ENCODE results near the gene C1orf105.
A peak's percentile ranks its signal among the peaks of the same experiment; 100 is the strongest.

The C1orf105 gene

DNA sequence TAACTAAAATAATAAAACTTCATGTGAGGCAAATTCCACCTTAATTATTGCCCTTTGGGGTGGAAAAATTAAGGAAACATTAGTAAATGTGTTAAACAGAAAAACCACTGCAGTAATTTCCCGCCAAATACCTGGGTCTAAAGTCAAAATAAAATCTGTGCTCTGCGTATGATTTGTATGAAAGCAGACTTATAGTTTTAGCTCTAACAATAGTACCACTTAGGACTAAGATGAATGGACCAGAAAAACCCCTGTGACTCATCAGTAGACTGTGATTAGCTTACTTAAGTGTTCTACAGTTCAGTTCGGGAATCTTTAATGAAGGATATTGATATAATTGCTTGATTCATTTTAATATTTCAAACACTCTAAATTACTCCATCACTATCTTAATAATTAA, 23.3 kb upstream of the C1orf105 start:
- no peak for DNase-seq (ENCODE audit: low spot score)

DNA sequence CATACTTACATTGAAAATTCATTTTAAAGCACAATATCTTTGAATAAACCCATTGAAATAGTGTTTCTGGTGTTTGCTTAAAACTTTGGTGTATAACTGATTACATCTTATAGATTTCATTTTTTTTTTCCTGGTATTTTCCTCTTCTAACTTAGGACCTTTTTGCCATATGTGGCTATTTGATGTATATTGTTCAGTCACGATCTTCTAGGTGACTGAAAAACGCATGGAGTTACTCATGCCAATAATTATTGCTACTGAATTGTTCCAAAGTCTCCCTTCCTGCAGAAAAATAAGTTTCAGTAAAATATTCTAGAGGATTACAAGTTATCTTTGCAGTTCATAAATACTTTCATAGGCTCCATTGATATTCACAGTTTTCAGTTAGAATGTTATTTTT, 22.9 kb upstream of the C1orf105 start:
- no peak for DNase-seq (ENCODE audit: low spot score)

DNA sequence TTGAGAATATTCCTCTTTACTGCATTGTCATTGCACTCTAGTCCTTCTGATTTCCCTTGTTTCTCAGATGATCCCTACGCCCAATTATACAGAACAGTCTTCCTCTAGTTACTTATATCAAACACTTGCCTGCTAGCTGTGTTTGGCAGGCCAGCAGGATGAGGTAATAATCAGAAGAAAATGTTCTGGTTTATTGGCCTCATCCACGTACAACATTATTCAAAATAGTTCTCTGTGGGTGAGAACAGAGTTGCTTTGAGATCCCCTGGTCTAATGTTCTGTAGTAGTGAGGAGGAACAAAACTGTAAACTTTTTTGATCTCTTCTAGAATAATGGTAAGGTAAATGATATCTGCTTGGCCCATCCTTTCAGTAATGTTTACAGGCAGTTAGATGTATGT, 22.3 kb upstream of the C1orf105 start:
- DNase-seq (ENCODE audit: low spot score): no peak

DNA sequence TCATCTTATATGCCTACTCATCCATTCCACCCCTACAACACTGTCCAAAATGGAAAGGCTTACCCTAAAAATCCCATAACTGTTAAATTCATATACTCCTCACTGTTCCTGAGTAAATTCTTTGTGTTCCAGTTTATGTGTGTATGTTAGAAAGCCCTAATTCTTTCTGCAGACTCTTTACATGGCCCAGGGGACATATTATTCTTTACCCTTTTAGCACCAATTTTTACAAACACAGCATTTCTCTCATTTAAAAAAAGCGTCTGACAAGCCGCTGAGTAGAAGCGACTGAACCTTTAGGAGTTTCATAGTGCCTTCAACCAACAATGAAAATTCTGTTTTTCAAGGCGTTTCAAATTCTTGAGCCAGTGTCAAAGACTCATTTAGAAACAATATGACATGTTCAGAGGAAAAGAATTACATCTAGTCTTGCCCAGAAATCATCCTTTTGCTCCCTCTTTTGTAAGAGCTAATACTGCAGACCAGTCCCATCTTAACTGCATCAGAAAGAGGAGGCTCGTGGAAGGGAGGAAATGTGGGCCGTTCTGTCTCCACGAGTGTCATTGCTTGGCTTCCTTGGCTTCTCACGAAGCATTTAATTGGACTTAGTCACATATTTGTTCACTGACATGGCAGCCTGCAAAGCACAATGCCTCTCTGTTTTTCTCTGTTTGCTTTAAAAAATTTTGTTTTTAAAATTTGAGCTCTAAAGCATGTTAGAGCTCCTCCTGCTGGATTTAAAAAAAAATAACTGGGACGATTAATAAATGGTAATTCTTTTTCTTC, 21.3 kb upstream of the C1orf105 start:
- DNase-seq (ENCODE audit: low spot score): peak; percentile 86

DNA sequence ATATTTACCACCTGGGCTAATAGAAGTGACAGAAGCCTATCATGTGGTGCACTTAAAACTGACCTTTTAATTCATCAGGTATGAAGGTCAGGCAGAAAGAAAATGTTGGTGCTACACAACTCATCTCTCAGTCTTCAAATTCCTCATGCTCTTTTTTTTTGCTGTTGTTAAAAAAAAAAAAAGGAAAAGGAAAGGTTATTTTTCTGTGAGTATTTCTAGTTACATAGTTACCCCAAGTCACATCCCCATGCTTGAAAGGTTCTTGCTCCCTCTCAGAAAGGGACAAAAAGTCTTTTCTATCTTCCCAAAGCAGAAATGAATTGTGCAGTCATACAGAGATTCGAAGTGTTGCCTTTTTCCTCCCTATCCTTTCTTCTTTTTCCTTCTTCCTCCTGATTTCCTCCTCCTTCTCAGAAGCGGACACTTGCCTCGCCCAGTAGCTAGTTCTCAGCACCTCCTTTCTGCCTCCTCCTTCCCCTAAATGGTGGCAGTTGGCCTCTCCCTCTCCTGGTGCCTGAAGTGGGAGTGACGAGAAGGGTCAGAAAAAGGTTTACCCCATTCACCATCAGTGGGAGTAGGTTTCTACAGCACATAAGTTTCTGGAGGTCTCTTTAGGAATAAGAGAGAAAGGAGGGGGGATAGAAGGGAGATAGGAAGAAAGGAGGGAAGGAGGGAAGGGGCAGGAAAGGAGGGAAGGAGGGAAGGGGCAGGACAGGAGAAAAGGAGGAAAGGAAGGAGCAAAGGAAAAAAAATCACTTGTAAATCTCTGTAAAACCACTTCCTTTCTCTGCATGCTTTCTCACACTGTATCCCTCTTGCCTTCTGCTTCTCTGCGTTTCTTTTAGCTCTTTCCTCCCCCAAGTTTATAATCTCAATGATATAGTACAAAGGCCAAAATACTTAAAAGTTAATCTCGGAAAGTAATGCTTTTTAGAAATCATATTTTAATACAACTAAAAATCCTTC, 20.4 kb upstream of the C1orf105 start:
- no peak for DNase-seq (ENCODE audit: low spot score)

DNA sequence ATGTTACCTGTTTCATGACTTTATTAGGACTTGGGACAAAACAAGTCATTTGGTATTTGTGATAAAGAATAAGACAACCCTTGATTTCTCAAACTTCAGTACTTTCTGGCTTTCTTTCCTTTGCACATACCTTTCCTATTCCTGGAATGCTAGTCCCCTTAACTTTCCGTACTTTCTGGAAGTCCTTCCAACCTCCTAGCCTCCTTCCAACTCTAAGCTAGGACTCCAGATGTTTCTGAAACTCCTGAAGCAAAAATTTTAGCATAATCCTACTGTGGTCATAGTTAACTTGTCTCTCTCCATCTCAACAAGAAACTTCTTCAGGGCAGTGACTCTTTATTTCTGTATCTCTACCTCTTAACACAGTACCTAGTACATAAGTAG, 19.8 kb upstream of the C1orf105 start:
- DNase-seq (ENCODE audit: low spot score): no peak

DNA sequence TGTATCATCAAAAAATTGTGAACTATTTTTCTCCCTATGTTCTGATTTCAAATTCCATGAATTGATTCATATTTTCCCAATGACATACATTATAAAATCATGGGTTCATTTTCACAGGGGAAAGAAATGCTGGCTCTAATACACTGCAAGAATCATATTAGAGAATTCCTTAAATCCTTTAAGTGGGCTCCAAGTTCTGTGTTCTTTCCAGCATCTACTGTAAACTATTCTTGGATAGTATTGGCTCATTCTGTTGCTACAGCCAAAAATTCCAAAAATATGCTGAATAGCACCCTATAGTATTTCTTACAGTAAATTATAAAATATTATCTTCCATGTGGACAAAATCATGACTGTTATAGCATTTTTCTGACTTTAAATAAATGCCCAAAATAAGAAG, 19.0 kb upstream of the C1orf105 start:
- DNase-seq (ENCODE audit: low spot score): no peak

DNA sequence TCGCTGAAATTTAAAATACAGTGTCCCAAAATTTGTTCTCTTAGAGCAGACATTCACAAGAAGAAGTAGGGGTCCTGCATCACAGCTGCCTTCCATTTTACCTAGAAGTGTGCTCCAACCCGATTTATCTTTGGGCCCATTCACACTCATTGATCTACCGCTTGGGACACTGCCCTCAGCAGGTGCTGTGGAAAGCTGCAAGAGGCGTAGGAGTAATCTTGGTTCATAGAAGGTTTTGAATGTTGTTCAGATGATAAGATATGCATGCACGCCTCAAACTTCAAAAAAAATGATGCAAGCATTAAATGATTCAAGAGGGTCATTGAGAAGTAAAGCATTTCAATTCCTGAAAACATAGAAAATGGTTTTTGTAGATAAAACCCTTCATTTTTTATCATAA, 18.6 kb upstream of the C1orf105 start:
- no peak for DNase-seq (ENCODE audit: low spot score)

DNA sequence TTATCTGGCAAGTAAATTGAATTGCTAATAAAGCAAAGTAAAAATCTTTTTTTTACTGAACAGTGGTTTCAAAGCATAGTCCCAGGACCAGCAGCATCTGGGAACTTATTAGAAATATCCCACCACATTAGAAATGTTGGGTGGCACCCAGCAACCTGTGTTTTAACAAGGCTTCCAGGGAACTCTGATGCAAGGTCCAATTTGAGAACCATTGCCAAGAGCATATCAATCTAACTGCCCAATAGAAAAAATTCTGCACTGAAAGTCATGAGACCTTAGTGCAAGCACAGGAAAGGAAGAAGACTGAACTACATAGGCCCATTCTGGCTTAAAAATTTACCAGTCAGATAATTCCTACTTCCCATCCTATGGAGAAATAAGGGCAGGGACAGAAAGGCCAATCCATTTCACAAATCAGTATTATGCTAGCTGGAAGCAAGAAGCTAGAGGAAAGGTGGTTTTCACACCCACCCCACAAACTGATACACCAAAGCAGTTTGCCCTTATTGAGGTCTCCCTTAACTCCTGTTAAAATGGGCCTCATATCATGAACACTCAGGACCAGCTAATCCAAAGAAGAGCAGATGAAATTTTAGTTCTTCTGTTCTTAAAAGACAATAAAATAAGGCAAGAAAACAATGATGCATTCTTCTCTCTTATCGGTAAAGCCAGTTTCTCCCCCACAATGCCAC, 17.5 kb upstream of the C1orf105 start:
- DNase-seq (ENCODE audit: low spot score): no peak

DNA sequence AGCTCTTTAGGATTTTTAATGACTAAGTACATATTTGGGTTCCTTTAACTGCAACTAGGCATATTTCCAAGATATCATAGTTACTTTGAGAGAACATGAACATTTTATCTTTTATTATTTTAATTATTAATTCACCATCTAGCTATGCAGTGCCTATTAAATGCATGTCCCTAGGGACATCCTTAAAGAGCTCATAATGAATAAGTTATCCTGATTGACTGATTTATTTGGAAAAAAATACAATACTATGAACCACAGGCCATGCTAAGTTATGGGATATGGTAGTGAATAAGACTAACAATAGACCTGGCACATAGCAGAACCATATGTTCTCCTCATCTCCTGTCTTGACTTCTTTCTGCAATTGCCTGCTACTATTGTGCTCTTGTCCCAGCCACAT, 16.4 kb upstream of the C1orf105 start:
- DNase-seq (ENCODE audit: low spot score): no peak

DNA sequence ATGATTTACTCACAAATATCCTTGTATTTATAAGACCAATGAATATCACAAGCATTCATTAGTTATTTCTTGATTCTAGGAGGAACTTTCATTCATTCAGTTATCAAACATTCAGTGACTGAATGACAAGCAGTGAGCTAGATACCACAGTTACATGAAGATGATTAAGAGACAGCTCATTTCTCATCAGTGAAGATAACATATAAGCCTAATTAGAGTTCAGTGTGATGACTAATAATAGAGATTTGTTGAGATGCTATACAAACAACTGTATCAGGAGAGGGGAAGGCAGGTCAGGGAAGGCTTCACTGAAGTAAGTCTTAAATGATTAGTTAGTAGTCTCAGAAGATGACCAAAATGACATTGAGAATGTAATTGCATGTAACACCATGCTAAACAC, 14.6 kb upstream of the C1orf105 start:
- DNase-seq (ENCODE audit: low spot score): no peak

DNA sequence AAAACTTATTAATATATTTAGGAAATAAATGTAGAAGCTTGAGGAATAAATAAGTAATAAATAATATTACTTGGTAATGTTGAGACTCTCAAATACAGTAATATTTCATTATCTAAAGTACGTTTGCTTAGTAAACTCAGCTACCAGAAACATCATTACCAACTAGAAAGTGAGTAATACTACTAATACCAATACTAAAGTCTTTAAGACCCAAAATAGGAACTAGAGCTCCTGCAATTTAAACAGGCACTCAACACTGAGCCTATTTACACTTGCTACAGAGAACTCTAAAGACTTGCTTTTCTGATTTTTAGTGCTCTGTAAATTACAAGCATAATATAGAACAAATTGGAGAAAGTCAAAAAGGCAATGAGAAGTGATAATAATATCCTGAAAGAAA, 13.5 kb upstream of the C1orf105 start:
- DNase-seq (ENCODE audit: low spot score): no peak

DNA sequence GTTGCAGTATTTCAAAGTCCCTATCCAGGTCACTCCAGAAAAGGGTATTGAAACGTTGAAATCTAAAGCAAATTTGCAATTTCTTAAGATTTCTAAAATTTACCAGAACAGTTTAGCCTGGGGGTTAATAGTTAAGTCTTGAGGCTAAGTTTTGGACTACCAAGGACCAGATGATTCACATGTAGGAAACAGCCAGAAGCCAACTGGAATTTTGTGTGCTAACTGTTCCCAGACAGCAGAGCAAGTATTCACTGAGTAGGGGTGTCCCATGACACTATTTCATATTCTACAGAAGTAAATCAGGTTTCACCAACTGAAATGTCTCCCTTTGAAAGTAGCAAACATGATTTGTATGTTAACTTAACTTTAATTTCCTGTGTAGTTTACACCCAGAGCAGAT, 11.5 kb upstream of the C1orf105 start:
- peak; percentile 66 for DNase-seq (ENCODE audit: low spot score)

DNA sequence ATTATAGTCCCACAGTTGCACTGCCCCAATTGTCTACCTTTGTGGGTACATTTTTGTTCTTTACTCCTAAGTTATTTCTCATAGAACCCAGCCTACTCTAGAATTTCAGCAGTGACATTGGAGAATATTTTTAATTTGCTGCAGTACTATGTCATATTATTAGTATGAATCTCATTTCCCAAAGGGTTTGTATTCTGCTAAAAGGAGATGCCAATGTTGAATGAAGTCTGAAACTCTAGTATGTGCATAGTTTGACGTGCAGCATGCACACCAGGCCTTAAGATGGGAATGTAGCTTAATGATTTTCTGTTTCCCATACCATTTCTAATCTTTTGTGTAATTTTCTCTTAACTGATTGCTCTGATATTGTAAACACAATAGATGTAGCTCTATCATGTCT, 10.5 kb upstream of the C1orf105 start:
- no peak for DNase-seq (ENCODE audit: low spot score)

DNA sequence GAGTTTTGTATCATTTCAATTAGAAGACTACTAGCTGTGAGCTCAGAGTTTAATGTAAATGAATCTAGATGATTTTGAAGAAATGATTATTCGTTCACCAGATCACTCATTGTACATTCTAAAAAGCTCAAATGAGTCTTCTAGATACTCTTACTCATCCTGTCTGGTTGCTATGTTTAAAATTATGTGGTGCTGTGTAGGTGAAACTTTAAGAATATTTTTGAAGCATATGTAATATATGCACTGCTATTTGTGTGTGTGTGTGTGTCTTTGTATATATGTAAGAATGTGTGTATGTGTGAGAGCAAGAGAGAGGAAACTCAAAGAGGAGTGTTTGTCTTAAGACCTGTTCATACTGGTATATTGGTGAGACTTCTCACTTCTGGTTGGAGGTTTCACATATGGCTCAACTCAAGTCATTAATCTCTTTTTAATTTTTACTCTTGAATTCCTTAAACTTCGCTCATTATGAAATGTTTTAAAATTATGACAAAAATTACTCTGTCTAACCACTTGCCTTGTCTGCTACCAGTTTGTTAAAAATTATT, 8.6 kb upstream of the C1orf105 start:
- no peak for DNase-seq (ENCODE audit: low spot score)

DNA sequence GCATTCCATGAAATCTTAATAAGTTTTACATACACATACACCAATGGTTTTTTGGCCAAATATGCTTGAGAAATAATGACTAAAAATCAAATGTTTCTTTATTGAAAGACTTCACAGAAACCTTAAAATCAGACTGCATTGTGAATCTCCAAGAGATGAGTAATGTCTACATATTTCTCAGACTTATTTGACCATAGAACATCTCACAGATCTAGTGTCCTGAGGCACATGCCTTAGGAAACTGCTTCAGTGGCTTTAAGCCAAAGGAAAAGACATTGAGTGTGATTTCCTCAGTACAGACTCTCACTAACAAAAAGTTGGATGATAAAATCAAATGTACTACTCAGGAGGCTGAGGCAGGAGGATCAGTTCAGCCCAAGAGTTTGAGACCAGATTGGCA, 6.2 kb upstream of the C1orf105 start:
- peak; percentile 33 for DNase-seq (ENCODE audit: low spot score)

DNA sequence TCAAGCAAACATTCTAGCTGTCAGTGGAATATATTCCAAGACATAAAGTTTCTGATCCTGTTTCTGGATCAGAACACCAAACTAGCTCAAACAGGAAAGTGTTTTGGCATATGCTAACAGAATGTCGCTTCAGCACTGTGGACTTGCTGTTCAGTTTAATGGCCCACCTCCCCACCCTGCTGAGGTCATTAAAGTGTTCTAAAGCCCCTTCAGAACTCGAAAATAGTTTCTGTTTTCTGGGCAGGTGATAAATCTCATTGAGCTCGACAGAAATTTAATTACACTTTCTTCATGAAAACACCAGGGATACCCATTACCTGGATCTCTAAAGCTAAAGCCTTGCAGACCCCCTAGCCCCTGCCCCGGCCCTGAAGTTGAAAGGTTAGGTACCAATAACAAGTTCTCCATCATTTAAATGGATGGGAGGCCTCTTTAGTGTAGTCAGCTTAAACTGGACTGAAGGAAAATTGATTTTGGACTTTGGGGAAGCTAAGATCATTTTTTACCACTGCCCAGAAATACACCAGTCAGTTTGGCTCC, 3.9 kb upstream of the C1orf105 start:
- no peak for DNase-seq (ENCODE audit: low spot score)

DNA sequence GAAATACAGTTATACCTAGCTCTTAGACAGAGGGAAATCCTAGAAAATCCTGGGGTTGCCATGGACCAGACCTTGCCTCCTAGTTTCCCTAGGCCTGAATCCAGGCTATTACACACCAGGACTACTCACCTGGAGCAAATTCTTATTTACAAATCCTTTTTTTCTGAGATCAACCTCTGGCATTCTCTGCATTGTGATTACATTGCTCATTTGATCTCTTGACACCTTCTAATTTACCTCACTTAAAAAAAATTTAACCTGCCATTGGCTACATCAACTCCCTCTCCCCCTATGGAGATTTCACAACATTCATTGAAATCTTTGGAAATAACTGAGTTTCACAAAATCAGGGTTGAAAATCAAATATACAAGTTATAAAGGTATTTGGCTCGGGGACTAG, 2.9 kb upstream of the C1orf105 start:
- no peak for DNase-seq (ENCODE audit: low spot score)

DNA sequence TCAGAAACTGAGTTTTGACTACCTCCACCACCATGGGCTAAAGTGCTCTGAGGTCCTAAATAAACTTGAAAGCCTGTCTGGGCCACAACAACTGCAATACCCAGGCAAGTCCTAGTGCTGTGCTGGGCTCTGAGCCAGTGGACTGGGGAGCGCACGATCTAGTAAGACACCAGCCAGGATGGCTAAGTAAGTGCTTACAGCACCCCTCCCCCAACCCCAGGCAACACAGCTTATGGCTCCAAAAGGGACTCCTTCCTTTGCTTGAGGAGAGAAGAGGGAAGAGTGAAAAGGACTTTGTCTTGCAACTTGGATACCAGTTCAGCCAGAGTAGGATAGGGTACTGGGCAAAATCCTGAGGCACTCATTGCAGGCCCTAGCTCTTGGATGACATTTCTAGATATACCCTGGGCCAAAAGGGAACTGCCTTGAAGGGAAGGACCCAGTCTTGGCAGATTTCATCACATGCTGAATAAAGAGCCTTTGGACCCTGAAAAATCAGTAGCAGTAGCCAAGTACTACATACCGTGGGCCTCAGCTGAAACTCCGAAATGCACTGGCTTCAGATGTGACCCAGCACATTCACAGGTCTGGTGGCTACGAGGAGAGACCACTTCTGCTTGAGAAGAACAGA, 1.6 kb downstream of the C1orf105 start:
- no peak for DNase-seq (ENCODE audit: low spot score)

DNA sequence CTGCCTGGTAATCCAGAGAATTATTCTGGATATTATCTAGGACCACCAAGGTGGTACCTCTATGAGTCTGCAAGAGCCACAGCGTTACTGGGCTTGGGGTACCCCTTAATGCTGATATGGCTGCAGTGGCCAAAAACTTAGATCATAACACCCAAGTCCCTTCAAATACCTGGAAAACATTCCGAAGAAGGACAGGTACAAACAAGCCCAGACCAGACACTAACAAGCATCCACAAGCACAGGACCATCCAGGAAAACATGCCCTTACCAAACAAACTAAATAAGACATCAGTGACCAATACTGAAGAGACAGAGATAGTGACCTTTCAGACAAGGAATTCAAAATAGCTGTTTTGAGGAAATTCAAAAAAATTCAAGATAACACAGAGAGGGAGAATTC, 2.9 kb downstream of the C1orf105 start:
- no peak for DNase-seq (ENCODE audit: low spot score)

DNA sequence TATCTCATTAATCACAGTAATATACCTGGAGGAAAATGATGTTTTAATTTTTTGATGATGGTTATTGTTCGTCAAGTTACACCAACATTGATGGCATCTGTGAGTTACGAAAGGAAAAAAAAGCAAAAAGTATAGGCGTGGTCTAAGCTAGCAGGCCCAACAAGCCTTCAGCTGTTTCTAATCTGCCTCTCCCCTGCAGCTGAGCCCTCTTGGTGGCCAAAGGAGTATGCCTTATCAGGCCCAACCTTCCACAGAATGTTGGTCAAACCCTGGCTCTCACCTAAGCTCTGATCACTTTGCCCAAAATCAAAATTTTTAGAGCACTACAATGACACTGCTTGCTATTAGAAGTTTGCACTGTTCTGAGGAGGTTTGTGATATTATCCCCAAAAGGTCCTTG, 4.9 kb downstream of the C1orf105 start:
- DNase-seq (ENCODE audit: low spot score): no peak

DNA sequence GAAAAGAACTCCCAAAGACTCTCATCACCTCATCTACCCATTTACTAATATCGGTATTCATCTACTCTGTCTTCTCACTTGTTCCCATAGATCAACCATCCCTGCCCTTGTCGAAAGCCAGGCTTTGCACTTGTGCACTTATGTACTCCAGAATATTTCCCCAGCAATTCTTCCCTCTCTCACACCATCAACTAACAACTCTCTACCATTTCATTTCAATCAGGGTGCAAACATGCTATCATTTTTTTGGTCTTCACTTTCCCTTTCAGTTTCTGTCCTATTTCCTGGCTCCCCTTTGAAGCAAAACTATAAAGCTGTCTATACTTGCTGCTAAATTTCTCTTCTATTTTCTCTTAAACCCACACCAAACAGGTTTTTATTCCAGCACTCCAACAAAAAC, 6.7 kb downstream of the C1orf105 start:
- DNase-seq (ENCODE audit: low spot score): no peak
